Mucosa of gallbladder (tissue), 1 donor: Measurements from ENCODE around the gene HYPK. TPM values are rescaled to one million over a fixed set of nuclear protein-coding genes. Genes with fewer than 3 reads are reported as not detected.
"Not testable (repeated sequence)": the region's sequence is repeated elsewhere in the genome, so short reads cannot be mapped to it uniquely, and the experiment has no call there.

Source experiments
- DNase-seq: peaks from one replicate; pipeline ENCODE4 v3.0.0-alpha.2; 2020; ENCODE audit warnings: low spot score
- total RNA-seq: library from RNA; stranded (reverse); gene quantifications from one replicate; pipeline ENCODE4 v1.2.1, GENCODE V29; 2021
- donor health status: DM: no; HTN: no; CAD: no.

The HYPK gene
- total RNA-seq, 1 donor from 2014 or later = 10.8 TPM

- no peak for DNase-seq
These were observed 5.2 kb upstream of the HYPK start for GRCh38 chr15:43795197-43795596.

- DNase-seq = no peak
These were observed 4.4 kb upstream of the HYPK start for GRCh38 chr15:43795997-43796396.

- no peak for DNase-seq
These were observed 3.8 kb upstream of the HYPK start for GRCh38 chr15:43796566-43796965.

- DNase-seq = no peak
These were observed 1.0 kb upstream of the HYPK start for GRCh38 chr15:43799209-43799944.

GRCh38 chr15:43799945-43800285 is 484 bp upstream of the HYPK start, which contains the start of gene SERINC4:
SERINC4 (minus strand) TSS chr15:43800220; CDS start chr15:43799986, 234 bp downstream.
- DNase-seq = no peak

- DNase-seq = not testable (repeated sequence)
These were observed 2.3 kb downstream of the HYPK start for GRCh38 chr15:43802676-43803075.

- no peak for DNase-seq
These were observed 8.1 kb downstream of the HYPK start for GRCh38 chr15:43808435-43808950.

GRCh38 chr15:43808960-43809678 is 8.7 kb downstream of the HYPK start:
- DNase-seq = no peak

GRCh38 chr15:43815064-43815463 is 14.7 kb downstream of the HYPK start:
- DNase-seq = not testable (repeated sequence)

GRCh38 chr15:43821505-43821904 is 21.1 kb downstream of the HYPK start:
- DNase-seq = no peak

- peak; percentile 97 for DNase-seq
These were observed 24.2 kb downstream of the HYPK start, which contains the start of gene MFAP1 for GRCh38 chr15:43824302-43825246. MFAP1 (minus strand) TSS chr15:43824690; CDS start chr15:43824569, 121 bp downstream.

- not testable (repeated sequence) for DNase-seq
These were observed 24.9 kb downstream of the HYPK start for GRCh38 chr15:43825305-43825704.

GRCh38 chr15:43826029-43826507 is 25.7 kb downstream of the HYPK start:
- DNase-seq = no peak

GRCh38 chr15:43826508-43827341 is 26.3 kb downstream of the HYPK start, which contains the start of gene WDR76:
WDR76 (plus strand) TSS chr15:43827002; CDS start chr15:43827033, 31 bp downstream.
- DNase-seq = peak; percentile 73

GRCh38 chr15:43828061-43828657 is 27.8 kb downstream of the HYPK start:
- DNase-seq = no peak

- DNase-seq = not testable (repeated sequence)
These were observed 29.6 kb downstream of the HYPK start for GRCh38 chr15:43829951-43830540.

- DNase-seq = not testable (repeated sequence)
These were observed 30.4 kb downstream of the HYPK start for GRCh38 chr15:43830691-43831275.

GRCh38 chr15:43831519-43832052 is 31.2 kb downstream of the HYPK start:
- not testable (repeated sequence) for DNase-seq

GRCh38 chr15:43832485-43832884 is 32.1 kb downstream of the HYPK start:
- not testable (repeated sequence) for DNase-seq
